ENCODE data around the gene TEX22. TPM values are rescaled to one million over a fixed set of nuclear protein-coding genes. Genes with fewer than 3 reads are reported as not detected.

Gene TEX22
- total RNA-seq: 1 to 10 TPM; 1.8 to 3.3 TPM

DNA sequence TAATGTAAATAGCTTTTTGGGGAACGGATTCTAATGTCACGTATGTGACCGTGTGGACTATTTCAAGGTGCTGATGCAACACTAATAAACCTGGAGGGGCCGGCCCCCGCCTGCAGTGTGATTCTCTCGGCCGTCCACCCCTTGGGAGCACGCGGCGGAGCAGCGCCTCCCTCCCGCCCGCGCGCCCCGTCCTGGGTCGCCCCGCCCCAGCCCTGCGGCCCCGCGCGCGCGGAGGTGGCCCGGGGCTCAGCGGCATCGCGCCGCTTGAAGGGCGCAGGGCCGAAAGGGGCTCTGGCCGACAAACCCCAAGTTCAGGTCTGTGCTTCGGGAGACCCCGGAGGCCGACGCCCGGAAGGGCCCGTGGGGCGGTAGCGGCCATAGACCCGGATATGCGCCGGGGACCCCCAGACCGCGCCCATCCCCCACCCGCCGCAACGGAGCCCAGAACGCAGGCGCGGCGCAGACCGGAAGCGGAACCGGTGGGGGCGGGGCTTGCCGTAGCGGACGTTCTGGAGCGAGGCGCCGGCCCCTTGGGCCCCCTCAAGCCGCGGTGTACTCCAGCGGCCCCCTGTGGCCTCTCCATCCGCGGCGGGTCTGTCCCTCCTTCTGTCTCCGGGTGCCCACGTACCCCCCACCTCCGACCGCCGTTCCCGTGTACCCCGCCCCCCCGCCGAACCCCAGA is at the start of gene TEX22:
TEX22 (plus strand) TSS at position 495 of the 682 bp plus-strand sequence. CDS start 803 bp downstream, outside the sequence.
- H3K27ac Mint-ChIP-seq: peak within 1 kb of the TSS; percentile 93
- DNase-seq (peak; percentile 93 to 97), ATAC-seq (replicated peaks in 1 of 2) (peak; percentile 90)
- H3K9me3 Mint-ChIP-seq: peaks cover 0 to 3% of the 10 kb centered on the region in 2 donors
- H3K36me3 Mint-ChIP-seq (ENCODE audit: insufficient read depth in 2 of 2): peaks cover 12 to 18% of the 10 kb centered on the region in 2 donors
- peak within 1 kb of the TSS; percentile 85 to 95 for H3K4me3 Mint-ChIP-seq
- H3K4me1 Mint-ChIP-seq (ENCODE audit: low read depth): peaks cover 5% of the 10 kb centered on the region
- no peaks in the 10 kb centered on the region for H3K27me3 Mint-ChIP-seq (ENCODE audit: low read depth)

GRCh38 chr14:105348945-105349699 is 49.2 kb upstream of the TEX22 start:
- Mint-ChIP-seq H3K9me3 (no peaks in the 10 kb centered on the region), H3K27ac (no peak overlapping the region), H3K4me1 (ENCODE audit: low read depth) (no peaks in the 10 kb centered on the region), H3K27me3 (ENCODE audit: low read depth) (no peaks in the 10 kb centered on the region), H3K4me3 (no peak overlapping the region), H3K36me3 (ENCODE audit: insufficient read depth in 2 of 2) (peaks cover 2 to 4% of the 10 kb centered on the region in 2 donors)
- ATAC-seq (replicated peaks in 1 of 2) (no peak), DNase-seq (no peak)

DNA sequence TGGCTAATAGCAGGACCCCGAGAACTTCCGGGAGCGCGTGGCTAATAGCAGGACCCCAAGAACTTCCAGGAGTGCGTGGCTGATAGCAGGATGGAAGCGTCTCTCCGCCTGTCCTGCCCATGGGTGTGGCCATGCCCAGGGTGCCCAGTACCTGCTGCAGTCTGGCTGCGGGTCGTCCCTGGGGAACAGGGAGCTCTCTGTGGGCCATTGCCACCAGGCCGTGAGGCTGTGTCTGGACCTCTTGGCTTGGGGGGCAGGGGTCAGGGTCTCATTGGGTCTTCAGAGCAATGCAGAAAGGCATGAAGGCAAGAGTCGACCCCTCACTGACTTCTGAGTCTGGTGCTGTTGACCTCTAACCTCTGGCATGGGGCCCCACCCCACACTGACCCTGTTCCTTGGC is 48.3 kb upstream of the TEX22 start:
- no peaks in the 10 kb centered on the region for H3K27me3 Mint-ChIP-seq (ENCODE audit: low read depth)
- no peak for DNase-seq
- ATAC-seq (replicated peaks in 1 of 2): no peak
- no peak overlapping the region for H3K4me3 Mint-ChIP-seq
- no peak overlapping the region for H3K27ac Mint-ChIP-seq
- H3K36me3 Mint-ChIP-seq (ENCODE audit: insufficient read depth in 2 of 2): peaks cover 2 to 4% of the 10 kb centered on the region in 2 donors
- H3K9me3 Mint-ChIP-seq: no peaks in the 10 kb centered on the region
- H3K4me1 Mint-ChIP-seq (ENCODE audit: low read depth): no peaks in the 10 kb centered on the region

GRCh38 chr14:105350450-105351244 is 47.7 kb upstream of the TEX22 start:
- no peaks in the 10 kb centered on the region for H3K4me1 Mint-ChIP-seq (ENCODE audit: low read depth)
- H3K27ac Mint-ChIP-seq: no peak overlapping the region
- no peak overlapping the region for H3K4me3 Mint-ChIP-seq
- H3K9me3 Mint-ChIP-seq: no peaks in the 10 kb centered on the region
- DNase-seq (no peak), ATAC-seq (replicated peaks in 1 of 2) (no peak)
- peaks cover 0 to 2% of the 10 kb centered on the region in 2 donors for H3K36me3 Mint-ChIP-seq (ENCODE audit: insufficient read depth in 2 of 2)
- H3K27me3 Mint-ChIP-seq (ENCODE audit: low read depth): no peaks in the 10 kb centered on the region

- DNase-seq (no peak), ATAC-seq (replicated peaks in 1 of 2) (no peak)
- no peak overlapping the region for H3K27ac Mint-ChIP-seq
- no peaks in the 10 kb centered on the region for H3K36me3 Mint-ChIP-seq (ENCODE audit: insufficient read depth in 2 of 2)
- H3K27me3 Mint-ChIP-seq (ENCODE audit: low read depth): no peaks in the 10 kb centered on the region
- no peak overlapping the region for H3K4me3 Mint-ChIP-seq
- H3K4me1 Mint-ChIP-seq (ENCODE audit: low read depth): no peaks in the 10 kb centered on the region
- H3K9me3 Mint-ChIP-seq: no peaks in the 10 kb centered on the region
Observed at GRCh38 chr14:105351410-105351809, 46.9 kb upstream of the TEX22 start.

GRCh38 chr14:105351920-105352851 is 46.2 kb upstream of the TEX22 start:
- Mint-ChIP-seq H3K27me3 (ENCODE audit: low read depth) (no peaks in the 10 kb centered on the region), H3K9me3 (no peaks in the 10 kb centered on the region), H3K27ac (no peak overlapping the region), H3K36me3 (ENCODE audit: insufficient read depth in 2 of 2) (no peaks in the 10 kb centered on the region), H3K4me3 (no peak overlapping the region), H3K4me1 (ENCODE audit: low read depth) (no peaks in the 10 kb centered on the region)
- DNase-seq: peak; percentile 86 to 89
- peak; percentile 94 to 98 for ATAC-seq (replicated peaks in 1 of 2)

DNA sequence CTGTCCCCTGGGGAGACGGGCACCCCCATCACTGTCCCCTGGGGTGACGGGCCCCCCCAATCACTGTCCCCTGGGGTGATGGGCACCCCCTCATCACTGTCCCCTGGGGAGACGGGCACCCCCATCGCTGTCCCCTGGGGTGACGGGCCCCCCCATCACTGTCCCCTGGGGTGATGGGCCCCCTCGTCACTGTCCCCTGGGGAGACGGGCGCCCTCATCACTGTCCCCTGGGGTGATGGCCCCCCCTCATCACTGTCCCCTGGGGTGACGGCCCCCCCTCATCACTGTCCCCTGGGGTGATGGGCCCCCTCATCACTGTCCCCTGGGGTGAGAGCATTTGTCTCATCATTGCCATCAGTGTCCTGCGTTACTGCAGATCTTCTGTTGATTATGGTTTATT is 45.2 kb upstream of the TEX22 start:
- Mint-ChIP-seq H3K36me3 (ENCODE audit: insufficient read depth in 2 of 2) (no peaks in the 10 kb centered on the region), H3K4me3 (no peak overlapping the region), H3K4me1 (ENCODE audit: low read depth) (no peaks in the 10 kb centered on the region), H3K27me3 (ENCODE audit: low read depth) (no peaks in the 10 kb centered on the region), H3K27ac (no peak overlapping the region), H3K9me3 (no peaks in the 10 kb centered on the region)
- ATAC-seq (replicated peaks in 1 of 2): no peak
- no peak for DNase-seq

GRCh38 chr14:105354541-105354940 is 43.8 kb upstream of the TEX22 start:
- H3K4me3 Mint-ChIP-seq: no peak overlapping the region
- H3K36me3 Mint-ChIP-seq (ENCODE audit: insufficient read depth in 2 of 2): no peaks in the 10 kb centered on the region
- ATAC-seq (replicated peaks in 1 of 2) (no peak), DNase-seq (no peak)
- H3K4me1 Mint-ChIP-seq (ENCODE audit: low read depth): no peaks in the 10 kb centered on the region
- no peaks in the 10 kb centered on the region for H3K9me3 Mint-ChIP-seq
- no peaks in the 10 kb centered on the region for H3K27me3 Mint-ChIP-seq (ENCODE audit: low read depth)
- no peak overlapping the region for H3K27ac Mint-ChIP-seq

DNA sequence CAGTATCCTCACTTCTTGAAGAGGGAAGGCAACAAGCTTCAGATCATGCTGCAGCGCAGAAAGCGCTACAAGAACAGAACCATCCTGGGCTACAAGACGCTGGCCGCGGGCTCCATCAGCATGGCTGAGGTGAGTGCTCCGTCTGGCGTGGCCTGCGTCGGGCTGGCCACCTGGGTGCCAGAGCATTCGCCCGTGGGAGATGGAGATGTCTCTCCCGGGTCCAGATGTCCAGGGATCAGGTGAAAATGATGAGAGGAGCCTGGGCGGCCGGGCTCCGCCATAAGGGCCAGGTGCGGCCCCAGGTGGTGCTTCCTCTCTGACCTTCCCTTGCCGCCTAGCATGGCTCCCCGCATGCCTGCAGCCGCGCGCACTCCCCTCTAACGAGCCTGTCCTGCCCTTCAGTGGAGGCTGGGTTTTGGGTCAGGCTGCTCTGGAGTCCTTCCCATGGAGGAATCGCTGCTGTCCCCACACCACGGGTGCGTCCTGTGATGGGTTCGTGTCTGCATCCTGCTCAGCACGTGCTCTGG is 43.2 kb upstream of the TEX22 start:
- no peak for DNase-seq
- ATAC-seq (replicated peaks in 1 of 2): no peak
- no peak overlapping the region for H3K27ac Mint-ChIP-seq
- no peaks in the 10 kb centered on the region for H3K36me3 Mint-ChIP-seq (ENCODE audit: insufficient read depth in 2 of 2)
- H3K4me1 Mint-ChIP-seq (ENCODE audit: low read depth): no peaks in the 10 kb centered on the region
- H3K27me3 Mint-ChIP-seq (ENCODE audit: low read depth): no peaks in the 10 kb centered on the region
- H3K4me3 Mint-ChIP-seq: no peak overlapping the region
- no peaks in the 10 kb centered on the region for H3K9me3 Mint-ChIP-seq

DNA sequence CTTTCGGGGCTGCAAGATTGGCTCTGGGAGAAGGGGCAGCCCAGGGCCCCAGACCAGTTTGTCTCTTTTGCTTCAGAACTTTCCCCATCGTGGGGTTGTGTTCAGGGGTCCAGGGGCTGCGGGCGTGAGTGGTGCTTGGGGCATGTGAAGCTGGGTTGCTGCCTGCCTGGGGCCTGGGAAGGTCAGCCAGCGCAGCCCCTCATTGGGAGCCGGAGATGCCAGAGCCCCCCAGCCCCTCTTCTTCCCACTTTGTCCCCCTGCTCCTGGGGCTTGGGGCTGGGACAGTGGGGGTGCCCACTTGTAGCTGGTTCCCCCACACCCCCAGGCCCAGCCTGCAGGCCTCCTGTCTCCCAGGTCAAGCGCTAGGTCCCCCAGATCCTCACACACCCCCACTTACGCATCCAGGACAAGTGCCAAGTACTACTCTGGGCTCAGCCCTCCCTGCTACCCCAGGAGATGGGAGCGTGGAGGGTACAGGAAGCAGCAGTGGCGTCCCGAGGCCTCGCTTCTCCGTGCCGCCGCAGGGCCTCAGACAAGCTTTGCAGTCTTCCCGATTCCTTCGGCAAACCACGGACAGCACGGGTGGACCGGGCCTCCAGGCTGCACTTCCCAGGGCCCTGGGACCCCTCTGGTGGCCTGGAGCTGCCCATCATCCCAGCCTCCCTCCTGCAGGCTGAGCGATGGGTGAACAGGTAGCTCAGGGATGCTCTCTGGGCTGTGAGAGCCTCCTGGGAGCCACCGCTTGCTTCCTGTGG is 42.3 kb upstream of the TEX22 start:
- ATAC-seq (replicated peaks in 1 of 2) (no peak), DNase-seq (no peak)
- Mint-ChIP-seq H3K36me3 (ENCODE audit: insufficient read depth in 2 of 2) (no peaks in the 10 kb centered on the region), H3K9me3 (no peaks in the 10 kb centered on the region), H3K4me3 (no peak overlapping the region), H3K27ac (no peak overlapping the region), H3K4me1 (ENCODE audit: low read depth) (no peaks in the 10 kb centered on the region), H3K27me3 (ENCODE audit: low read depth) (no peaks in the 10 kb centered on the region)

DNA sequence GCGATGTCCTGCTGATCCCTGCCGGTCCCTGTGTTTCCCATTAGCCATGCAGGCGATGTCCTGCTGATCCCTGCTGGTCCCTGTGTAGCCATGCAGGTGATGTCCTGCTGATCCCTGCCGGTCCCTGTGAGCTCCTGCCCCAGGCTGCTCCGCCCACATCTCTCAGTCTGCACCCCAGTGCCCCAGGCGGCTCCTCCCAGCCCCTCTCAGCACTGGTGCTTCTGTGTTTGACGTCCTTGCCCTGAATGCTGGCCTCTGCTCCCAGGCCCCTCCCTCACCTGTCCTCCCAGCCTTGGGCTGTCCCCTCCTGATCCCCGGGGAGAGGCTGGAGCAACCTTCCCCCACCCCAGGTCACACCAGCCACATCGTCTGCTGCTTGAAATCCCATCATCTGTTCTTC is 41.4 kb upstream of the TEX22 start:
- no peaks in the 10 kb centered on the region for H3K36me3 Mint-ChIP-seq (ENCODE audit: insufficient read depth in 2 of 2)
- DNase-seq (no peak), ATAC-seq (replicated peaks in 1 of 2) (no peak)
- H3K27me3 Mint-ChIP-seq (ENCODE audit: low read depth): no peaks in the 10 kb centered on the region
- peaks cover 2% of the 10 kb centered on the region for H3K4me1 Mint-ChIP-seq (ENCODE audit: low read depth)
- H3K9me3 Mint-ChIP-seq: no peaks in the 10 kb centered on the region
- no peak overlapping the region for H3K4me3 Mint-ChIP-seq
- H3K27ac Mint-ChIP-seq: no peak overlapping the region

DNA sequence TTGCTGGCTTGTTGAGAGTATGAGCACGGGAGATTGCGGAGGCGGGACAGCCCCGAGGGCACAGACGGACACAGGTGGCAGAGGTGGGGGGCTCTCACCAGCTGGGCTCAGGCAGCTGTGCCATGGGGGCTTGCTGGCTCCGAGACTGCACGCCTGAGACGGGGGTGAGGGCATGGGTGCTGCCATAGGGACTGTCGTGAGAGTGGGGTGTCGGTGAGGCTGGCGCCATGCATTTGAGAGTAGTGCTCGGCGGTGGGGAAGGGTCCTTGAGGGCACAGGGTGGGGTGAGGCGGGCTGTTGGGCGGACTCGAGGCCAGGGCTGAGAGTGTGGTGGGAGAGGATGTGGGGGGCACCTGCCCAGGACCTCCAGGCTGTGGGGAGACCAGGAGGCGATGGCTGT is 40.7 kb upstream of the TEX22 start:
- H3K4me3 Mint-ChIP-seq: no peak overlapping the region

More for the DNA sequence above, 40.7 kb upstream of the TEX22 start:
- no peak for ATAC-seq (replicated peaks in 1 of 2)
- H3K9me3 Mint-ChIP-seq: no peaks in the 10 kb centered on the region
- peaks cover 9% of the 10 kb centered on the region for H3K4me1 Mint-ChIP-seq (ENCODE audit: low read depth)
- H3K27me3 Mint-ChIP-seq (ENCODE audit: low read depth): no peaks in the 10 kb centered on the region
- no peak for DNase-seq
- no peaks in the 10 kb centered on the region for H3K36me3 Mint-ChIP-seq (ENCODE audit: insufficient read depth in 2 of 2)
- H3K27ac Mint-ChIP-seq: no peak overlapping the region
